Transverse colon (tissue), 3 donors: Measurements from ENCODE around the gene AGTPBP1.

Experiments
- CTCF ChIP-seq, 5 experiments: fragments of 200-600 bp in 3 of 5; fragments of 450-650 bp in 2 of 5; sonication (generic) in 3 of 5; IDR thresholded peaks; 1 replicate in 2 of 5; 2 replicates in 3 of 5; pipeline ENCODE4 v1.5.1; 2016 to 2017; ENCODE audit warnings: antibody characterized with exemption in 5 of 5, inconsistent platforms in 3 of 5, mild to moderate bottlenecking in 2 of 5, moderate library complexity in 1 of 5
- EP300 ChIP-seq: sonication (generic); formaldehyde crosslinking; IDR thresholded peaks from one replicate; pipeline ENCODE4 v1.6.1; 2017; ENCODE audit warnings: antibody characterized with exemption, low read depth
- POLR2A ChIP-seq: fragments of 450-650 bp; IDR thresholded peaks from one replicate; pipeline ENCODE4 v1.6.1; 2016; ENCODE audit warnings: antibody characterized with exemption, mild to moderate bottlenecking, moderate library complexity

GRCh38 chr9:85645909-85646627 lies 95.7 kb downstream of the AGTPBP1 start:
- TF ChIP-seq CTCF (IDR thresholded peaks at IDR 0.05) (no peak), EP300 (no peak), POLR2A (no peak)
